ENCODE measurements around the gene ZBED6. TPM values are rescaled to one million over a fixed set of nuclear protein-coding genes. Genes with fewer than 3 reads are reported as not detected.

ZBED6 gene
- total RNA-seq, 1 experiment from 2014 or later = 19.9 TPM

- Mint-ChIP-seq H3K4me3 (ENCODE audit: unreplicated experiment) (no peak overlapping the region), H3K27me3 (ENCODE audit: insufficient read depth, unreplicated experiment) (no peaks in the 10 kb centered on the region), H3K27ac (ENCODE audit: unreplicated experiment) (no peak overlapping the region), H3K9me3 (ENCODE audit: unreplicated experiment) (no peaks in the 10 kb centered on the region), H3K4me1 (ENCODE audit: low read depth, unreplicated experiment) (no peaks in the 10 kb centered on the region), H3K36me3 (ENCODE audit: insufficient read depth, unreplicated experiment) (peaks cover 81% of the 10 kb centered on the region)
- Histone ChIP-seq H3K9me3 (no peaks in the 10 kb centered on the region), H3K4me1 (no peaks in the 10 kb centered on the region), H3K36me3 (ENCODE audit: control insufficient read depth, insufficient read depth, low read length) (peaks cover 1% of the 10 kb centered on the region), H3K27me3 (replicated peaks; ENCODE audit: control insufficient read depth, insufficient read depth, low read length) (no peaks in the 10 kb centered on the region), H3K4me3 (ENCODE audit: low read depth, low read length) (no peak overlapping the region)
- TF ChIP-seq CTCF (IDR thresholded peaks at IDR 0.05; ENCODE audit: insufficient read depth in 1 of 2, low read depth in 1 of 2, low read length in 1 of 2, severe bottlenecking in 1 of 2, unreplicated experiment in 1 of 2) = no peak
- BruUV-seq (replicated peaks) = no TSS peak
- CTCF ChIA-PET = no interaction called here
- no peak for DNase-seq
- POLR2A ChIA-PET = no interaction called here
- intact Hi-C loops (cut with micrococcal nuclease; ENCODE audit: unreplicated experiment) = no loop called here
These were observed 23.0 kb downstream of the ZBED6 start for GRCh38 chr1:203818399-203818798.

- Mint-ChIP-seq H3K4me1 (ENCODE audit: low read depth, unreplicated experiment) (no peaks in the 10 kb centered on the region), H3K4me3 (ENCODE audit: unreplicated experiment) (no peak overlapping the region), H3K9me3 (ENCODE audit: unreplicated experiment) (no peaks in the 10 kb centered on the region), H3K27ac (ENCODE audit: unreplicated experiment) (no peak overlapping the region), H3K27me3 (ENCODE audit: insufficient read depth, unreplicated experiment) (no peaks in the 10 kb centered on the region), H3K36me3 (ENCODE audit: insufficient read depth, unreplicated experiment) (peaks cover 97% of the 10 kb centered on the region)
- POLR2A ChIA-PET = no interaction called here
- H3K4me3 ChIP-seq (ENCODE audit: low read depth, low read length) = no peak overlapping the region
- peaks cover 1% of the 10 kb centered on the region for H3K36me3 ChIP-seq (ENCODE audit: control insufficient read depth, insufficient read depth, low read length)
- no peaks in the 10 kb centered on the region for H3K4me1 ChIP-seq
- intact Hi-C loops (cut with micrococcal nuclease; ENCODE audit: unreplicated experiment) = no loop called here
- H3K9me3 ChIP-seq = no peaks in the 10 kb centered on the region
- no peaks in the 10 kb centered on the region for H3K27me3 ChIP-seq (replicated peaks; ENCODE audit: control insufficient read depth, insufficient read depth, low read length)
- TF ChIP-seq CTCF (IDR thresholded peaks at IDR 0.05; ENCODE audit: insufficient read depth in 1 of 2, low read depth in 1 of 2, low read length in 1 of 2, severe bottlenecking in 1 of 2, unreplicated experiment in 1 of 2) = no peak
- CTCF ChIA-PET = no interaction called here
- no TSS peak for BruUV-seq (replicated peaks)
- DNase-seq = no peak
These were observed 27.9 kb downstream of the ZBED6 start for GRCh38 chr1:203823306-203823705.

GRCh38 chr1:203826175-203826574 lies 30.8 kb downstream of the ZBED6 start:
- Histone ChIP-seq H3K4me3 (ENCODE audit: low read depth, low read length) (no peak overlapping the region), H3K36me3 (ENCODE audit: control insufficient read depth, insufficient read depth, low read length) (peaks cover 2% of the 10 kb centered on the region), H3K9me3 (no peaks in the 10 kb centered on the region), H3K4me1 (no peaks in the 10 kb centered on the region), H3K27me3 (replicated peaks; ENCODE audit: control insufficient read depth, insufficient read depth, low read length) (no peaks in the 10 kb centered on the region)
- Mint-ChIP-seq H3K4me3 (ENCODE audit: unreplicated experiment) (no peak overlapping the region), H3K27ac (ENCODE audit: unreplicated experiment) (no peak overlapping the region), H3K4me1 (ENCODE audit: low read depth, unreplicated experiment) (no peaks in the 10 kb centered on the region), H3K9me3 (ENCODE audit: unreplicated experiment) (no peaks in the 10 kb centered on the region), H3K27me3 (ENCODE audit: insufficient read depth, unreplicated experiment) (no peaks in the 10 kb centered on the region), H3K36me3 (ENCODE audit: insufficient read depth, unreplicated experiment) (peaks cover 91% of the 10 kb centered on the region)
- no peak for DNase-seq
- no peak for TF ChIP-seq CTCF (IDR thresholded peaks at IDR 0.05; ENCODE audit: insufficient read depth in 1 of 2, low read depth in 1 of 2, low read length in 1 of 2, severe bottlenecking in 1 of 2, unreplicated experiment in 1 of 2)
- no TSS peak for BruUV-seq (replicated peaks)
- POLR2A ChIA-PET = no interaction called here
- intact Hi-C loops (cut with micrococcal nuclease; ENCODE audit: unreplicated experiment) = no loop called here
- CTCF ChIA-PET = no interaction called here
